ENCODE data around the gene KRTAP1-4. TPM values are rescaled to one million over a fixed set of nuclear protein-coding genes. Genes with fewer than 3 reads are reported as not detected.
"Not testable (repeated sequence)": the region's sequence is repeated elsewhere in the genome, so short reads cannot be mapped to it uniquely, and the experiment has no call there.

KRTAP1-4 gene
- total RNA-seq, 1 experiment from 2014 or later: not detected

DNA sequence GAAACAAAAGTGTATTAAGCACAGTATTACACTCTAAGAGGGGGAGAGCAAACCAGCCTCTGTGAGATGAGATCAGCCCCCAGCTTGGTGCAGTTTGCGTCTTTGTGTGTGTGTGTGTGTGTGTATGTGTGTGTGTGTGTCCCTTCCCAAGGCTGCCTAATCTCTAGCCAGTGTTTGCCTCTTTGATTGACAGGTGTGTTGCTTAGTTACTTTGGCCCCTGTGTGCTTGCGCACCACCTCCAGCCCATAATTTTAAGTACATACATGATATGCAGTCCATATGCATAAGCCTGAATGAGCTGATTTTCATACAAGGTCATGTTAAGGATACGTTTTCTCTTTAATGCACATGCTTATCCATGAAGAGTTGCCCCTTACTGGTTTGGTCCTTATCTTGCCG is 28.2 kb downstream of the KRTAP1-4 start:
- H3K27ac Mint-ChIP-seq (ENCODE audit: unreplicated experiment): no peak overlapping the region
- CTCF ChIA-PET: interaction anchor here (0.5 to 0.6 kb wide), 2 partner anchors 700 to 1164 kb away, joined by 3 to 4 read pairs; no protein-coding TSS in a partner anchor
- BruUV-seq (replicated peaks): no TSS peak

DNA sequence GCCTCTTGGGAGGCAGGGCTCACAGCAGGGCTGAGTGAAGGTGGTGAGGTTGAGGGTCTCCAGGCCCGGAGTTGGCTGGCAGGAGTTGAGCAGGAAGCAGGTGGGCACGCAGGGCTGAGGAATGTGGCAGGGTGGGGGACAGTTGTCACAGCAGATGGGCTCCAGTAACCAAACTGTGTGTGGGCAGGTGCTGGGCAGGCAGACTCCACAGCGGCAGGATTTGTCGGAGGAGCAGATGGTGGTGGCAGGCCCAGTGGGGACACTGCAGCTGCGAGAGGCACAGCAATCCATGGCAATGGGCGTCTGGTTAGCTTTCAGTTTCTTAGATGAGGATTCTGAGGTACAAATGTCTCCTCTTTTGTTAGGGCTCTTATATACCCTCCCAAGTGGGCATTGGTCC is 30.4 kb downstream of the KRTAP1-4 start, which contains the start of gene KRTAP3-2:
Gene KRTAP3-2, minus strand, starts transcription at position 344 of the 400 bp plus-strand sequence. Its CDS starts 53 bp downstream, at position 291.
- intact Hi-C loops (cut with micrococcal nuclease; ENCODE audit: unreplicated experiment); BruUV-seq (replicated peaks); DNase-seq; H3K27ac Mint-ChIP-seq (ENCODE audit: unreplicated experiment); H3K9me3 Mint-ChIP-seq (ENCODE audit: low read depth, unreplicated experiment); H3K27me3 Mint-ChIP-seq (ENCODE audit: unreplicated experiment); H3K4me3 Mint-ChIP-seq (ENCODE audit: low read depth, unreplicated experiment); H3K36me3 Mint-ChIP-seq (ENCODE audit: insufficient read depth, unreplicated experiment): not testable (repeated sequence)
- peaks cover 30% of the 10 kb centered on the region for H3K4me1 Mint-ChIP-seq (ENCODE audit: low read depth, unreplicated experiment)
- CTCF ChIA-PET: interaction anchor here (1.1 kb wide), 1 partner anchor 181 kb away, joined by 3 read pairs; no protein-coding TSS in a partner anchor

More for the DNA sequence above, 28.2 kb downstream of the KRTAP1-4 start:
- Mint-ChIP-seq H3K27me3 (ENCODE audit: unreplicated experiment) (no peaks in the 10 kb centered on the region), H3K9me3 (ENCODE audit: low read depth, unreplicated experiment) (no peaks in the 10 kb centered on the region), H3K4me3 (ENCODE audit: low read depth, unreplicated experiment) (no peak overlapping the region), H3K36me3 (ENCODE audit: insufficient read depth, unreplicated experiment) (no peaks in the 10 kb centered on the region), H3K4me1 (ENCODE audit: low read depth, unreplicated experiment) (peaks cover 30% of the 10 kb centered on the region)
- intact Hi-C loops (cut with micrococcal nuclease; ENCODE audit: unreplicated experiment): loop anchor here (5.0 kb wide), 1 partner anchor 41 kb away; the partner anchor contains the start of gene KRTAP1-1
- TF ChIP-seq, protein P1, sequence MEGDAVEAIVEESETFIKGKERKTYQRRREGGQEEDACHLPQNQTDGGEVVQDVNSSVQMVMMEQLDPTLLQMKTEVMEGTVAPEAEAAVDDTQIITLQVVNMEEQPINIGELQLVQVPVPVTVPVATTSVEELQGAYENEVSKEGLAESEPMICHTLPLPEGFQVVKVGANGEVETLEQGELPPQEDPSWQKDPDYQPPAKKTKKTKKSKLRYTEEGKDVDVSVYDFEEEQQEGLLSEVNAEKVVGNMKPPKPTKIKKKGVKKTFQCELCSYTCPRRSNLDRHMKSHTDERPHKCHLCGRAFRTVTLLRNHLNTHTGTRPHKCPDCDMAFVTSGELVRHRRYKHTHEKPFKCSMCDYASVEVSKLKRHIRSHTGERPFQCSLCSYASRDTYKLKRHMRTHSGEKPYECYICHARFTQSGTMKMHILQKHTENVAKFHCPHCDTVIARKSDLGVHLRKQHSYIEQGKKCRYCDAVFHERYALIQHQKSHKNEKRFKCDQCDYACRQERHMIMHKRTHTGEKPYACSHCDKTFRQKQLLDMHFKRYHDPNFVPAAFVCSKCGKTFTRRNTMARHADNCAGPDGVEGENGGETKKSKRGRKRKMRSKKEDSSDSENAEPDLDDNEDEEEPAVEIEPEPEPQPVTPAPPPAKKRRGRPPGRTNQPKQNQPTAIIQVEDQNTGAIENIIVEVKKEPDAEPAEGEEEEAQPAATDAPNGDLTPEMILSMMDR (IDR thresholded peaks at IDR 0.05; ENCODE audit: unreplicated experiment): no peak
- no peak for DNase-seq

DNA sequence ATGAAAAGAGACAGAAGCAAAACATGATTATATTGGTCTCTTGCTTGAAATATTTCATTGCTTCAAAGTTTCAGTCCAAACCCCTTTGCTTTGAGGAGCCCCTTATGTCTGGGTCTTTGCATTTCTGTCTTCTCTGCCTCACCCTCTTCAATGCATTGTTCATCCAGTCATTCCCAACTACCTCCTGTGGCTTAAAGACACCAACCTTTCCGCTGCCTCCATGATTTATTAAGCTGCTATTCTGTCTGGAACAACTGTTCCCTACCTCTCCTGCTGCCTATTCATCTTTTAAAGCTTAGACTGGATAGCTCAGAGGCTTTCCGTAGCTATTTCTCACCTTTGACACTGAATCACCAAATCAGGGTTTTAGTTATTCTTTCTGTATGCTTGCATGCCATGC is 32.6 kb downstream of the KRTAP1-4 start:
- CTCF ChIA-PET: interaction anchor here (1.1 to 2.2 kb wide), 3 partner anchors 12 to 29 kb away, joined by 3 to 5 read pairs (median 4); partner anchors contain the start of gene KRTAP3-1
- Mint-ChIP-seq H3K4me1 (ENCODE audit: low read depth, unreplicated experiment) (peaks cover 16% of the 10 kb centered on the region), H3K27ac (ENCODE audit: unreplicated experiment) (no peak overlapping the region), H3K4me3 (ENCODE audit: low read depth, unreplicated experiment) (no peak overlapping the region), H3K36me3 (ENCODE audit: insufficient read depth, unreplicated experiment) (no peaks in the 10 kb centered on the region), H3K9me3 (ENCODE audit: low read depth, unreplicated experiment) (peaks cover 2% of the 10 kb centered on the region), H3K27me3 (ENCODE audit: unreplicated experiment) (no peaks in the 10 kb centered on the region)
- intact Hi-C loops (cut with micrococcal nuclease; ENCODE audit: unreplicated experiment): no loop called here
- TF ChIP-seq, protein P1 (IDR thresholded peaks at IDR 0.05; ENCODE audit: unreplicated experiment): no peak
- DNase-seq: no peak
- BruUV-seq (replicated peaks): no TSS peak

DNA sequence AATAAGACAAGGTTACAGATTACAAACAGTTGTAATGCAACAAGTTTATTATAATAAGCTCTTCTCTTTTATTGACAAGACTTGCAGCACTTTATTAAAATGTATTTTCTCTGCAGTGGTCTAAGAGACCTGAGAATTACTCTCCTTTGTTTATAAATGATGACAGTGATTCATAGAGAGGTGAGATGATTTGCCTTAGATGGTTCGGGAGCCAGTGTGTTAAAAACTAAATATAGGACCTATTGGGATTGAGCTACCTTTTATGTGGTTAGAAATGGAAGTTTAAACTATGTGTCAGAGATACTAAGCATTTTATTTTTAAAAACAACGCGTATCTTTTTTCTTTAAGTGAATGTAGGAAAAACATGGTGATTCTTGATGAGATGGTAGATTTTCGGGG is 33.2 kb downstream of the KRTAP1-4 start:
- no TSS peak for BruUV-seq (replicated peaks)
- CTCF ChIA-PET: interaction anchor here (0.5 to 2.2 kb wide), 7 partner anchors 13 to 1769 kb away, joined by 3 to 5 read pairs (median 4); partner anchors contain the start of gene KRTAP3-1
- no peaks in the 10 kb centered on the region for H3K36me3 Mint-ChIP-seq (ENCODE audit: insufficient read depth, unreplicated experiment)
- intact Hi-C loops (cut with micrococcal nuclease; ENCODE audit: unreplicated experiment): no loop called here
- no peak for DNase-seq
- H3K4me1 Mint-ChIP-seq (ENCODE audit: low read depth, unreplicated experiment): peaks cover 16% of the 10 kb centered on the region
- no peak overlapping the region for H3K4me3 Mint-ChIP-seq (ENCODE audit: low read depth, unreplicated experiment)
- H3K27me3 Mint-ChIP-seq (ENCODE audit: unreplicated experiment): no peaks in the 10 kb centered on the region
- no peak overlapping the region for H3K27ac Mint-ChIP-seq (ENCODE audit: unreplicated experiment)
- TF ChIP-seq, protein P1 (IDR thresholded peaks at IDR 0.05; ENCODE audit: unreplicated experiment): no peak
- peaks cover 2% of the 10 kb centered on the region for H3K9me3 Mint-ChIP-seq (ENCODE audit: low read depth, unreplicated experiment)

DNA sequence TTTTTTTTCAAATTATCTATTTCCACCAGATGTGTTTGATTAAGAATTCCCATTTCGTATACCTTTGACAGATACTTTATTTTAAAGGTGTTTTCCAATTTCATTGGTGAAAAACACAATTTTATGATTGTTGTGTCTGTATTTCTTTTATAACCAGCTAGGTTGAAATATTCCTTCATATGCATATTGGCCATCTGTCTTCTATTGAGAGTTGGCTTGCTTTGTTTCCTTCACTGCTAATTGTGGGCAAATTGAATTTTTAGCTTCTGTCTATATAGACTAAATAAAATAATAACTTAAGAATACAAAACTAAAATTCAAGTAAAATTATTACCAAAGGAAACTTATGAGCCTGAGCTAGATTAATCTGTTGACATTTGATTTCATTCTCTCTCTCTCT is 34.9 kb downstream of the KRTAP1-4 start:
- H3K36me3 Mint-ChIP-seq (ENCODE audit: insufficient read depth, unreplicated experiment): no peaks in the 10 kb centered on the region
- BruUV-seq (replicated peaks): no TSS peak
- no peaks in the 10 kb centered on the region for H3K27me3 Mint-ChIP-seq (ENCODE audit: unreplicated experiment)
- H3K4me1 Mint-ChIP-seq (ENCODE audit: low read depth, unreplicated experiment): peaks cover 12% of the 10 kb centered on the region
- CTCF ChIA-PET: interaction anchor here (1.0 to 1.3 kb wide), 5 partner anchors 10 to 423 kb away, joined by 3 to 4 read pairs (median 3); partner anchors contain the start of gene KRT23
- peaks cover 5% of the 10 kb centered on the region for H3K9me3 Mint-ChIP-seq (ENCODE audit: low read depth, unreplicated experiment)
- DNase-seq: no peak
- intact Hi-C loops (cut with micrococcal nuclease; ENCODE audit: unreplicated experiment): no loop called here
- TF ChIP-seq, protein P1 (IDR thresholded peaks at IDR 0.05; ENCODE audit: unreplicated experiment): no peak
- H3K4me3 Mint-ChIP-seq (ENCODE audit: low read depth, unreplicated experiment): no peak overlapping the region
- H3K27ac Mint-ChIP-seq (ENCODE audit: unreplicated experiment): no peak overlapping the region
